T-cell (primary cell): ENCODE measurements around the gene TMEM198. TPM values are rescaled to one million over a fixed set of nuclear protein-coding genes. Genes with fewer than 3 reads are reported as not detected.

Experiments used
- ATAC-seq, 4 experiments: fragments of 200-7000 bp in 3 of 4; fragments of 150-1000 bp in 1 of 4; cut with Tn5 transposase; replicated peaks in 1 of 4; 1 replicate in 3 of 4; 2 replicates in 1 of 4; pipeline ENCODE4 v1.10.0; 2021; ENCODE audit warnings: moderate library complexity in 3 of 4, mild to moderate bottlenecking in 2 of 4, moderate number of reproducible peaks in 1 of 4
- CTCF ChIA-PET, 2 donors: fragments of 300-600 bp; sonication (Branson Sonifier 250); formaldehyde crosslinking; loops; one replicate each; lab custom pipeline; 2022; ENCODE audit warnings: antibody characterized with exemption in 2 of 2; lab: Charles Lee
- POLR2A ChIA-PET, 2 donors: fragments of 300-600 bp; sonication (Branson Sonifier 250); formaldehyde crosslinking; loops; one replicate each; lab custom pipeline; 2022; ENCODE audit warnings: antibody characterized with exemption in 2 of 2; lab: Charles Lee
- DNase-seq, 35 experiments: peaks; one replicate each; pipeline versions ENCODE4 v3.0.0 to v3.0.0-alpha.2; 2013 to 2023
- H3K27ac ChIP-seq: one replicate; pipeline ENCODE4 v1.5.1; 2013; ENCODE audit warnings: low read length
- H3K27me3 ChIP-seq, 2 experiments: replicated peaks in 1 of 2; 1 replicate in 1 of 2; 2 replicates in 1 of 2; pipeline versions ENCODE4 v1.6.1 to v1.7.0; 2013; ENCODE audit warnings: low read length in 1 of 2, mixed read lengths in 1 of 2; ENCODE audit not compliant: control insufficient read depth in 2 of 2, insufficient read depth in 2 of 2; ENCODE audit errors: extremely low read depth in 1 of 2
- H3K36me3 ChIP-seq, 2 donors: 1 replicate in 1 of 2; 2 replicates in 1 of 2; pipeline versions ENCODE4 v1.6.1 to v1.7.0; 2013; ENCODE audit warnings: low read length in 1 of 2; ENCODE audit not compliant: control insufficient read depth in 2 of 2, insufficient read depth in 1 of 2; ENCODE audit errors: extremely low read depth in 1 of 2
- H3K4me1 ChIP-seq, 2 experiments: 1 replicate in 1 of 2; 2 replicates in 1 of 2; pipeline versions ENCODE4 v1.6.1 to v1.7.0; 2013; ENCODE audit warnings: low read length in 2 of 2, mixed read lengths in 1 of 2; ENCODE audit not compliant: insufficient read depth in 2 of 2, control insufficient read depth in 1 of 2; ENCODE audit errors: extremely low read depth in 1 of 2
- H3K4me3 ChIP-seq, 2 donors: 1 replicate in 1 of 2; 2 replicates in 1 of 2; pipeline versions ENCODE4 v1.5.1 to v1.7.0; 2013; ENCODE audit warnings: mild to moderate bottlenecking in 2 of 2, low read length in 1 of 2, moderate library complexity in 1 of 2; ENCODE audit not compliant: control insufficient read depth in 1 of 2; ENCODE audit errors: extremely low read depth in 1 of 2
- H3K9me3 ChIP-seq: 2 replicates; pipeline ENCODE4 v1.7.0; 2013
- H3K27ac Mint-ChIP-seq, 2 donors: one replicate each; pipeline ENCODE4 v1.8.0; 2020 to 2021; ENCODE audit warnings: mild to moderate bottlenecking in 2 of 2, mixed read lengths in 2 of 2
- H3K27me3 Mint-ChIP-seq, 2 donors: one replicate each; pipeline ENCODE4 v1.8.0; 2021 to 2022; ENCODE audit warnings: mixed read lengths in 2 of 2
- H3K36me3 Mint-ChIP-seq: one replicate; pipeline ENCODE4 v1.8.0; 2021; ENCODE audit warnings: mixed read lengths
- H3K4me1 Mint-ChIP-seq, 3 donors: one replicate each; pipeline ENCODE4 v1.8.0; 2020 to 2022; ENCODE audit warnings: mixed read lengths in 3 of 3, mild to moderate bottlenecking in 1 of 3
- H3K4me3 Mint-ChIP-seq, 3 donors: one replicate each; pipeline ENCODE4 v1.8.0; 2020 to 2022; ENCODE audit warnings: mild to moderate bottlenecking in 3 of 3, mixed read lengths in 3 of 3, moderate library complexity in 3 of 3
- H3K9me3 Mint-ChIP-seq, 3 donors: one replicate each; pipeline ENCODE4 v1.8.0; 2020 to 2022; ENCODE audit warnings: mixed read lengths in 3 of 3
- WGBS: methylation state at CpG from one replicate; pipeline ENCODE4 v1.1.5; 2013; ENCODE audit warnings: missing lambda C conversion rate; ENCODE audit not compliant: insufficient coverage; 5-methylcytosine and 5-hydroxymethylcytosine counted together
- total RNA-seq, 35 experiments: library from RNA in 6 of 35; stranded (reverse) in 6 of 35; fragments of 120-200 nt in 1 of 35; gene quantifications; one replicate each; pipeline versions ENCODE4 v1.2.1 to v1.2.4 and lab custom pipeline; 2013 to 2026

TMEM198 gene
- total RNA-seq, 5 donors from 2014 or later (not counting 1 experiment from before 2014, with no cell fraction given): 0.37 to 0.88 (median 0.69) TPM

DNA sequence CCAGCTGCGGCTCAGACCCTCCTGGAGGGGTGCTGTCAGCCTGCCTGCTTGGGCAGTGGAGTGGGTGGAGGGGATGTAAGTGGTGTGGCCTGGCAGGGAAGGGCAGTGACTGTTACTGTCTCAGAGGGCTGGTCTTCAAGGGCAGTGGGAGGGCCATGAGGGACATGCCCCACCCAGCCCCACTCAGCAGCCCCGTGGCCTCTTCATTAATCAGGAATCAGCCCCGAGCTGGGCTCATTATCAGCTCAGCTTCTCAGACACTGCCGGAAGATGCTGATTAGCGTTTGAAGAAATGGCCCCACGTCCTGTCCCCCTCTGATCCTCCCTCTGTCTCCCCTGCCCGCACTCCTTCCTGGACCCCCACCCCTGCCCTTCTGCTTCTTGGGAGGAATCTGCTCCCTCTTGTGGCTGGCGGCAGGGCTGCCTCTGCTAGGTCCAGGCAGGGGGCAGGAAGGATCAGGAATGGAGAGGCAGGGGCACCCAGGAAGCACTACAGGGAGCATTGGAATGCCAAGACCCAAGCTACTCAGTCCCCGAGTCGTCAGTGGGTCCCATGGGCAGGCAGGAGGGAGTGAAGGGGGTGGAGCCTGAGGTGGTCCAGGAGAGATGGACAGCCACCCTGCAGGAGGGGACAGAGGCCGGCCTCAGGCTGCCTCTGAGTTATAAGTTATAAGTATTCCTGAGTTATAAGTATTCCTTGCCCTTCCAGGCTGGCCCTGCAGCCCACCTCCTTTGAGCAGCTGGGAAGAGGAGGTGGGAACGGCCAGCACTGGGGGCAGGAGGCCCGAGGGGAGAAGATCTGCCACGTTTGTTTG, 22.6 kb upstream of the TMEM198 start:
- Mint-ChIP-seq H3K4me1 (peaks cover 14 to 19% (median 17%) of the 10 kb centered on the region in 3 donors), H3K27me3 (peaks cover 83 to 84% of the 10 kb centered on the region in 2 donors), H3K9me3 (no peaks in the 10 kb centered on the region), H3K27ac (peak overlapping the region in 1 of 2 donors; percentile 1), H3K4me3 (peak overlapping the region in 1 of 3 donors; percentile 64), H3K36me3 (no peaks in the 10 kb centered on the region)
- 12% methylated on average over 11 of the region's 14 CpGs for WGBS
- peak in 1 of 35 experiments; percentile 25 for DNase-seq
- ChIA-PET CTCF (interaction anchor here (0.9 to 1.4 kb wide), 4 partner anchors 8 to 23 kb away, joined by 4 to 7 read pairs (median 6); partner anchors contain the start of gene GMPPA (in 1 of the 2)), POLR2A (interaction anchor here in 1 of 2 donors (0.6 kb wide), 1 partner anchor 135 kb away, joined by 3 read pairs; no protein-coding TSS in a partner anchor)
- no peaks in the 10 kb centered on the region for H3K36me3 ChIP-seq
- H3K27me3 ChIP-seq: peaks cover 7 to 90% of the 10 kb centered on the region in 2 experiments
- ATAC-seq: peak in 3 of 4 experiments; percentile 22 to 58 (median 26)
- no peak overlapping the region for H3K4me3 ChIP-seq
- H3K9me3 ChIP-seq: no peaks in the 10 kb centered on the region
- no peak overlapping the region for H3K27ac ChIP-seq
- H3K4me1 ChIP-seq: peaks cover 0 to 23% of the 10 kb centered on the region in 2 experiments

DNA sequence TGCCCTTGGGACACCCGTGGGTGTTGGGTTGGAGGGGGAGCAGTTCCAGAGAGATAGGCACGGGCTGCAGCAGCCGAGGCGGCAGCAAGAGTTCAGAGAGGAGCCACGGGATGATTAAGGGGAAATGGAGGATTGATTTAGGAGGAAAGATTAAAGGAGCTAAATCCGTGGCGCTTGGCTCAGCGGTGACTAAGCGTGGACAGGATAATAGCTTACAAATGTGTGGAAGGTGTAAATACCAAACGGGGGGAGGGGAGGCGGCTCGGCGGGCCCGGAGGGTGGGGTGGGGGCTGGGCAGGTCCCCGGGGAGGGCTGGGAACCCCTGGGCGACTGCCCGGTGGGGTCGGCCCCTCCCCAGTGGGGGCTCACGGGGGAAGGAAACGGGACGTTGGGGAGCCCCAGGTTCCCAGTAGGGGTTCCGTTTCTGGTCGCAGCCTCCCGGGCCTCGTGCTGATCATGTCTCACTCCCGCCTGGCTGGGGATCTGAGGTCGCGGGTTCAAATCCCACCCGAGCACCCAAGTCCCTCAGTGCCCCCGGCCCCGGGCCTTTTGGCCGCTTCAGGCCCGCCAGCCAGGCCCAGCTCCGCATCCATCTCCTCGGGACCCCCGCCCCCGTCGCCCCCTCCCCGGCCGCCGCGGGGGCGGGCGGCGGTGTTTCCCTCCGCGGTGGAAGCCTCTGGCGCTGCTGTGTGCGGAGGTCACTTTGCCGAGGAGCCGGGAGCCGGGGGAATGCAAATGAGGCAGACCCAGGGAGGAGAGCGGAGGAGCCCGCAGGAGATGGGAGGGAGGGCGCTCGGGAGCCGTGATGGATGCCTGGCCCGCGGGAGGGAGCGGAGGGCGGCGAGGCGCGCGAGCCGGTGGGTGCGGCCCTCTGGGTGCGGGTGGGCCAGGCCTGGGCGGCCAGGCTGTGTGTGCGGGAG, 21.5 kb upstream of the TMEM198 start:
- Histone ChIP-seq H3K27me3 (peaks cover 7 to 90% of the 10 kb centered on the region in 2 experiments), H3K9me3 (no peaks in the 10 kb centered on the region), H3K4me1 (peaks cover 0 to 23% of the 10 kb centered on the region in 2 experiments), H3K36me3 (no peaks in the 10 kb centered on the region), H3K27ac (no peak overlapping the region), H3K4me3 (no peak overlapping the region)
- peaks cover 80 to 84% of the 10 kb centered on the region in 2 donors for H3K27me3 Mint-ChIP-seq
- DNase-seq (no peak), ATAC-seq (peak in 2 of 4 experiments; percentile 30 to 31)
- no peaks in the 10 kb centered on the region for H3K36me3 Mint-ChIP-seq
- H3K4me1 Mint-ChIP-seq: peaks cover 14 to 19% (median 17%) of the 10 kb centered on the region in 3 donors
- H3K27ac Mint-ChIP-seq: no peak overlapping the region
- no peaks in the 10 kb centered on the region for H3K9me3 Mint-ChIP-seq
- POLR2A ChIA-PET: no interaction called here
- CTCF ChIA-PET: interaction anchor here in 1 of 2 donors (0.6 to 1.2 kb wide), 3 partner anchors 16 to 38 kb away, joined by 3 to 4 read pairs (median 3); a partner anchor contains a TSS
- peak overlapping the region in 1 of 3 donors; percentile 64 for H3K4me3 Mint-ChIP-seq
- WGBS: 4% methylated on average over 53 of the region's 70 CpGs

DNA sequence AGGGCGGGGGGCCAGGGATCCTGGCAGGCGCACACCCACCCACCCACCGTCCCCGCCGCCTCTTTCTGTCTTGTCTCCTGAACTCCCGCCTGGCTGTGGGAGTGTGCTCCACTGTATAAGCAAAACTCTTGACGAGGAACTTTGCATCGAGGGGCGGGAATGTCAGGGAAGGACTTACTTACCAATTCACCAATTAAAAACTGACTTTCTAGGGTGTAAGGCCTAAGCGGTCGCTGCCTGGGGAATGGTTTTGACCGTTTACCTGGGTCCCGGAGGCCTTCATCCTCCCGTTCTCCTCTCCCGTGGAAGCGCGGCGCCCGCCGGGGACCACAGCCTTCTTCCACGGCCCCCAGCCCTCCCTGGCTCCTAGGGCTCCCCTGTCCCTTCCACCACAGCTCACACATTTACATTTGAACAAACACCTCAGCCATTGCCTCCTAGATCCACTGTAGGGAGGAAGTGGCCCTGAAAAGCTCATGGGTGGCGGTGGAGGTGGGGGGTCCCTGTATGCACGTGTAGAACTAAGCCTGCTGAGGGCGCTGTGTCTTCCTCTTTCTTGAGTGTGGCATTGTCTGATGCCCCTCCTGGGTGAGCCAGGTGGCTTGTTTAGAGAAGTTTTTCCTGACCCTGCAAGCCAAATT, 20.7 kb upstream of the TMEM198 start:
- Histone ChIP-seq H3K9me3 (no peaks in the 10 kb centered on the region), H3K4me3 (no peak overlapping the region), H3K27me3 (peaks cover 7 to 93% of the 10 kb centered on the region in 2 experiments), H3K36me3 (no peaks in the 10 kb centered on the region), H3K4me1 (peaks cover 0 to 23% of the 10 kb centered on the region in 2 experiments), H3K27ac (no peak overlapping the region)
- H3K4me1 Mint-ChIP-seq: peaks cover 14 to 19% (median 17%) of the 10 kb centered on the region in 3 donors
- peak in 1 of 4 experiments; percentile 38 for ATAC-seq
- H3K27me3 Mint-ChIP-seq: peaks cover 80 to 84% of the 10 kb centered on the region in 2 donors
- CTCF ChIA-PET: interaction anchor here (0.6 to 1.2 kb wide), 4 partner anchors 27 to 60 kb away, joined by 3 read pairs; a partner anchor contains a TSS
- POLR2A ChIA-PET: no interaction called here
- H3K36me3 Mint-ChIP-seq: no peaks in the 10 kb centered on the region
- 10% methylated on average over 8 of the region's 24 CpGs for WGBS
- H3K4me3 Mint-ChIP-seq: peak overlapping the region in 2 of 3 donors; percentile 55 to 58
- H3K27ac Mint-ChIP-seq: no peak overlapping the region
- DNase-seq: peak in 1 of 35 experiments; percentile 18
- H3K9me3 Mint-ChIP-seq: no peaks in the 10 kb centered on the region

DNA sequence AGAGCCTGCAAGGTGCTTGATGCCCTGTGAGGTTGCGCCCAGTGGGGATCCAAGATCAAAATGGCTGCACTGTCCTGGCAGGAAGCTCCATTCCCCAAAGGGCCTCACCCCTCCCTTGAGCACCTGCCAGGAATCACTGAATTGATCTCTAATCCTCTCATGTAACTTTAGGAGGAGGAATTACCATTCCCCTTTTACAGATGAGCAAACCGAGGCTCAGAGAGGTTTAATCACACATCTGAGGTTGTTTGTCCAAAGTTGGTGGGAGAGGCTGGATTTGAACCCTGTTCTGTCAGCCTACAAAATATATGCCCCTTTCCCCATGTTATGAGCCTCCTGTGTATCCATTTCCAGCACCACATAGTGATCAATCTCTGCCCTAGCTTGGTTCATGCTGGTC, 19.0 kb upstream of the TMEM198 start:
- 100% methylated on average over 1 of the region's 2 CpGs for WGBS
- Histone ChIP-seq H3K4me1 (peaks cover 0 to 24% of the 10 kb centered on the region in 2 experiments), H3K4me3 (no peak overlapping the region), H3K36me3 (no peaks in the 10 kb centered on the region), H3K27me3 (peaks cover 7 to 93% of the 10 kb centered on the region in 2 experiments), H3K27ac (no peak overlapping the region), H3K9me3 (no peaks in the 10 kb centered on the region)
- no peak overlapping the region for H3K27ac Mint-ChIP-seq
- H3K36me3 Mint-ChIP-seq: no peaks in the 10 kb centered on the region
- ChIA-PET CTCF (no interaction called here), POLR2A (interaction anchor here in 1 of 2 donors (0.6 kb wide), 1 partner anchor 16 kb away, joined by 5 read pairs; no protein-coding TSS in a partner anchor)
- H3K9me3 Mint-ChIP-seq: no peaks in the 10 kb centered on the region
- no peak overlapping the region for H3K4me3 Mint-ChIP-seq
- DNase-seq (no peak), ATAC-seq (no peak)
- H3K27me3 Mint-ChIP-seq: peaks cover 81 to 90% of the 10 kb centered on the region in 2 donors
- H3K4me1 Mint-ChIP-seq: peaks cover 14 to 19% (median 17%) of the 10 kb centered on the region in 3 donors

DNA sequence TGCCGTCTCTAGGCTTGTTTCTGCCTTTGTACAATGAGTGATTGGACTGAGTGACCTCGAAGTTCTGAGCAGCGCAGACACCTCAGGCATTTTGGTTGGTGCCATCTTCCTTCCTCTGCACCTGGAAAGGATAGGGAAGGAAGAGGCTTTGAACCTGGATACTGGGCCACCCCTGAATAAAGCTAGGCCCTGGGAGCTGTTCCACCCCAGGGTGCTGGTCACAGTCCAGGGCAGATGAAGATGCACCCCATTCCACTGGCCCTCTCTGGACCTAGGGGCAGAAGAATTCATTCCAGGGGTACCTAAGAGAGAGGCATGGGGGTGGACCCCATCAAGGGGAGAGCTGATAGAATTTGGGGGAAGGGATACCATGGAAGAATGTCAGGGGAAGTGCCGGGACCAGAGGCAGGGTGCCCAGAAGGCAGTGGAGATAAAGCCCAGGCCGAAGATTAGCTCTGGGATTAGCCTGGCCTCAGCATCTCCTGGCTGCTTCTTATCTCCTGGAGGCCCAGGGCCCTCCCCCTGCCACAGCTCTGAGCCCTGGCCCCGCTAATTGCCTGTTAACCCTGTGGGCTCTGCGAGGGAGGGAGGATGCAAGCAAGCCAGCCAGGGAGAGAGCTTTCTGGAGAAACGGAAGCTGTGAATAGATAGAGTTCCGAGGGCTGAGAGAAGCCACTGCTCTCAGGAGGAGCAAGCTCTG, 18.1 kb upstream of the TMEM198 start:
- H3K27ac ChIP-seq: no peak overlapping the region
- peaks cover 14 to 19% (median 17%) of the 10 kb centered on the region in 3 donors for H3K4me1 Mint-ChIP-seq
- POLR2A ChIA-PET: no interaction called here
- H3K36me3 ChIP-seq: no peaks in the 10 kb centered on the region
- no peak overlapping the region for H3K4me3 ChIP-seq
- no peaks in the 10 kb centered on the region for H3K9me3 Mint-ChIP-seq
- H3K27me3 Mint-ChIP-seq: peaks cover 82 to 91% of the 10 kb centered on the region in 2 donors
- H3K4me3 Mint-ChIP-seq: no peak overlapping the region
- CTCF ChIA-PET: interaction anchor here in 1 of 2 donors (0.6 kb wide), 1 partner anchor 16 kb away, joined by 5 read pairs; no protein-coding TSS in a partner anchor
- 65% methylated on average over 4 of the region's 9 CpGs for WGBS
- H3K4me1 ChIP-seq: peaks cover 0 to 29% of the 10 kb centered on the region in 2 experiments
- H3K9me3 ChIP-seq: no peaks in the 10 kb centered on the region
- no peaks in the 10 kb centered on the region for H3K36me3 Mint-ChIP-seq
- ATAC-seq (no peak), DNase-seq (no peak)
- peak overlapping the region in 1 of 2 donors; percentile 21 for H3K27ac Mint-ChIP-seq
- H3K27me3 ChIP-seq: peaks cover 7 to 94% of the 10 kb centered on the region in 2 experiments
